Loucy (cell line): Measurements from ENCODE around the gene MAX.

Experiments used
- H2AFZ ChIP-seq: fragments of 200-600 bp; sonication (generic); 2 replicates; pipeline ENCODE4 v1.6.0; 2016; ENCODE audit warnings: antibody characterized with exemption, mild to moderate bottlenecking, low read length, moderate library complexity
- H3F3A ChIP-seq: fragments of 200-600 bp; 2 replicates; pipeline ENCODE4 v1.6.0; 2016; ENCODE audit warnings: antibody characterized with exemption, low read depth, mild to moderate bottlenecking
- H3K27me3 ChIP-seq: fragments of 200-600 bp; sonication (generic); 2 replicates; pipeline ENCODE4 v1.6.1; 2014; ENCODE audit warnings: low read length, mild to moderate bottlenecking; ENCODE audit not compliant: insufficient read depth, poor library complexity, severe bottlenecking
- H3K36me3 ChIP-seq: fragments of 200-600 bp; sonication (generic); 2 replicates; pipeline ENCODE4 v1.6.1; 2016; ENCODE audit warnings: low read length; ENCODE audit not compliant: insufficient read depth
- H3K4me1 ChIP-seq: fragments of 200-600 bp; sonication (generic); 2 replicates; pipeline ENCODE4 v1.5.1; 2014; ENCODE audit warnings: low read length, mild to moderate bottlenecking; ENCODE audit not compliant: insufficient read depth, poor library complexity, severe bottlenecking
- H3K4me2 ChIP-seq: fragments of 200-600 bp; sonication (generic); 2 replicates; pipeline ENCODE4 v1.6.0; 2014; ENCODE audit warnings: antibody characterized with exemption, low read length, low read depth, mild to moderate bottlenecking; ENCODE audit not compliant: poor library complexity, severe bottlenecking
- H3K4me3 ChIP-seq: fragments of 200-600 bp; sonication (generic); 2 replicates; pipeline ENCODE4 v1.5.1; 2014; ENCODE audit warnings: low read length, mild to moderate bottlenecking, mixed read lengths; ENCODE audit not compliant: poor library complexity, severe bottlenecking
- H3K79me2 ChIP-seq: fragments of 200-600 bp; sonication (generic); 2 replicates; pipeline ENCODE4 v1.6.1; 2014; ENCODE audit warnings: low read length; ENCODE audit not compliant: insufficient read depth
- H3K9ac ChIP-seq: fragments of 200-600 bp; sonication (generic); 2 replicates; pipeline ENCODE4 v1.6.0; 2014; ENCODE audit warnings: mild to moderate bottlenecking, low read depth, low read length, moderate library complexity; ENCODE audit not compliant: poor library complexity, severe bottlenecking
- H3K9me2 ChIP-seq: fragments of 200-600 bp; sonication (generic); replicated peaks from 2 replicates; pipeline ENCODE4 v1.6.1; 2016; ENCODE audit warnings: low read depth, low read length, mixed read lengths
- H3K9me3 ChIP-seq: fragments of 200-600 bp; sonication (generic); 2 replicates; pipeline ENCODE4 v1.6.1; 2014; ENCODE audit warnings: mild to moderate bottlenecking, antibody characterized with exemption, low read length, low read depth; ENCODE audit not compliant: insufficient read depth
- H4K20me1 ChIP-seq: fragments of 200-600 bp; sonication (generic); 2 replicates; pipeline ENCODE4 v1.6.0; 2014; ENCODE audit warnings: antibody characterized with exemption, low read length, mild to moderate bottlenecking; ENCODE audit not compliant: insufficient read depth, poor library complexity, severe bottlenecking
- EZH2phosphoT487 ChIP-seq: fragments of 200-600 bp; IDR thresholded peaks from 2 replicates; pipeline ENCODE4 v1.6.1; 2018; ENCODE audit warnings: antibody characterized with exemption, mild to moderate bottlenecking, moderate library complexity, borderline replicate concordance
- TF ChIP-seq, protein P1 (sequence below): fragments of 200-600 bp; sonication (generic); conservative IDR thresholded peaks from 2 replicates; pipeline ENCODE4 v1.5.1; 2014; ENCODE audit warnings: mild to moderate bottlenecking, antibody characterized with exemption, low read length

MAX gene

DNA sequence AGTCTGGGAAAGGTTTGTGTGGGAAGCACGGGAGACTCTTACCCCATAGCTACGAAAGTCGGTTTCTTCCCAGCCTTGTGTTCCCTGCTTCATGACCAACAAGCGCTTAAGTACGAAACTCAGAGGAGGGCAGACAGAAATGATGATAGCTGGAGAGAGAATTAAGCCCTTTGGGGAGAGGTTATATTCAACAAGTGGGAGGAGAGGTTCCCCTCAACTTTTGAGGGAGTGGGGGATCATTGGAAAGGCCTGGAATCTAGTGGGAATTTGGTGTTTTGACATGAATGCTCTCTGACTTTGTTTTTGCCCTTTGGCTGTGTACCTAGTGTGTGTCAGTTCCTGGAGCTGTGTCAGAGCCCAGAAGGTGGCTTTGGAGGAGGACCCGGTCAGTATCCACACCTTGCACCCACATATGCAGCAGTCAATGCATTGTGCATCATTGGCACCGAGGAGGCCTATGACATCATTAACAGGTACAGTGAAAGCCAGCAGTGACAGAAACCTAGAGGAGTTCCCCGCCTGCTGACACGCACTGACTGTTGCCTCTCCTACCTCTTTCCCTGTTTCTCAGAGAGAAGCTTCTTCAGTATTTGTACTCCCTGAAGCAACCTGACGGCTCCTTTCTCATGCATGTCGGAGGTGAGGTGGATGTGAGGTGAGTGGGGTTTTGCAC, 75.1 kb downstream of the MAX start:
- H3K27me3 ChIP-seq = no peaks in the 10 kb centered on the region
- 0 out of 2 replicates have a peak, but pooled peaks cover 5% of the 10 kb centered on the region for H3K79me2 ChIP-seq
- no peak overlapping the region for H3K4me2 ChIP-seq
- TF ChIP-seq EZH2phosphoT487 = no peak
- TF ChIP-seq, protein P1, sequence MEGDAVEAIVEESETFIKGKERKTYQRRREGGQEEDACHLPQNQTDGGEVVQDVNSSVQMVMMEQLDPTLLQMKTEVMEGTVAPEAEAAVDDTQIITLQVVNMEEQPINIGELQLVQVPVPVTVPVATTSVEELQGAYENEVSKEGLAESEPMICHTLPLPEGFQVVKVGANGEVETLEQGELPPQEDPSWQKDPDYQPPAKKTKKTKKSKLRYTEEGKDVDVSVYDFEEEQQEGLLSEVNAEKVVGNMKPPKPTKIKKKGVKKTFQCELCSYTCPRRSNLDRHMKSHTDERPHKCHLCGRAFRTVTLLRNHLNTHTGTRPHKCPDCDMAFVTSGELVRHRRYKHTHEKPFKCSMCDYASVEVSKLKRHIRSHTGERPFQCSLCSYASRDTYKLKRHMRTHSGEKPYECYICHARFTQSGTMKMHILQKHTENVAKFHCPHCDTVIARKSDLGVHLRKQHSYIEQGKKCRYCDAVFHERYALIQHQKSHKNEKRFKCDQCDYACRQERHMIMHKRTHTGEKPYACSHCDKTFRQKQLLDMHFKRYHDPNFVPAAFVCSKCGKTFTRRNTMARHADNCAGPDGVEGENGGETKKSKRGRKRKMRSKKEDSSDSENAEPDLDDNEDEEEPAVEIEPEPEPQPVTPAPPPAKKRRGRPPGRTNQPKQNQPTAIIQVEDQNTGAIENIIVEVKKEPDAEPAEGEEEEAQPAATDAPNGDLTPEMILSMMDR = no peak
- no peaks in the 10 kb centered on the region for H3F3A ChIP-seq
- H4K20me1 ChIP-seq = no peaks in the 10 kb centered on the region
- H2AFZ ChIP-seq = no peak overlapping the region
- no peaks in the 10 kb centered on the region for H3K4me1 ChIP-seq
- no peaks in the 10 kb centered on the region for H3K9me3 ChIP-seq
- no peaks in the 10 kb centered on the region for H3K9me2 ChIP-seq
- H3K4me3 ChIP-seq = no peak overlapping the region
- H3K36me3 ChIP-seq = peaks cover 67% of the 10 kb centered on the region; the same call in 1 of the 2 replicates
- H3K9ac ChIP-seq = no peak overlapping the region

DNA sequence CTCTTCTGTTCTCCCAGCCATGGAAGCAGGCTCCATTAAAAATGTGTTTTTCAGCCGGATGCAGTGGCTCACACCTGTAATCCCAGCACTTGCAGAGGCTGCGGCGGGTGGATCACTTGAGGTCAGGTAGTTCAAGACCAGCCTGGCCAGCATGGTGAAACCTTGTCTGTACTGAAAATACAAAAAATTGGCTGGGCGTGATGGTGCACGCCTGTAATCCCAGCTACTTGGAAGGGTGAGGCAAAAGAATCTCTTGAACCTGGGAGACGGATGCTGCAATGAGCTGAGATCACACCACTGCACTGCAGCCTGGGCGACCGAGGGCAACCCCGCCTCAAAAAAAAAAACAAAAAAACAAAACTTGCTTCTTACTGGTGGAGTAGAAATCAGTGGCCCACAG, 75.8 kb downstream of the MAX start:
- Histone ChIP-seq H3K4me2 (no peak overlapping the region), H3K9me2 (no peaks in the 10 kb centered on the region), H3K79me2 (0 out of 2 replicates have a peak, but pooled peaks cover 5% of the 10 kb centered on the region), H4K20me1 (no peaks in the 10 kb centered on the region), H3K27me3 (no peaks in the 10 kb centered on the region), H3F3A (no peaks in the 10 kb centered on the region), H3K4me1 (no peaks in the 10 kb centered on the region), H3K36me3 (peaks cover 68% of the 10 kb centered on the region; the same call in 1 of the 2 replicates), H2AFZ (no peak overlapping the region), H3K4me3 (no peak overlapping the region), H3K9me3 (no peaks in the 10 kb centered on the region), H3K9ac (no peak overlapping the region)
- TF ChIP-seq, protein P1 = no peak
- TF ChIP-seq EZH2phosphoT487 = no peak

DNA sequence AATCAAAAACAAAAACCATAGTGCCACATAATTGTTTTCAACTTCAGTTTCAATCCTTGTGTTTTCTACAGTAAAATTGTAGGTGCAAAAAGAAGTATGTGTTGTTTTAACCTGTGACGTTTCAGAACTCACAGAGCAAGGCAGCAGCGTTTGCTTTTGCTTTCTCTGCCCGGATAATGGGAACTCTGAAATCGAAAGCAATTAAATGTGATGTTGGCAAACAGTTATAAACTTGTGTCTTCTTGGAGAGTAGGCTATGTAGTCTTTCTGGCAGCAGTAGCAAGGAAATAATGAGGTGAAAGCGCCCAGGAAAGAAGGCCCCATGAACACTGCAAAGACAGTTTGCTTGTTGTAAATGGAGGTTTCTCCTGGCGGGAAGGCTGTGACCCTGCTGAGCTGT, 76.5 kb downstream of the MAX start:
- Histone ChIP-seq H3K9me2 (no peaks in the 10 kb centered on the region), H2AFZ (no peak overlapping the region), H3K36me3 (peaks cover 74% of the 10 kb centered on the region; the same call in 1 of the 2 replicates), H3F3A (no peaks in the 10 kb centered on the region), H3K4me3 (no peak overlapping the region), H3K4me1 (no peaks in the 10 kb centered on the region), H3K9me3 (no peaks in the 10 kb centered on the region), H3K79me2 (0 out of 2 replicates have a peak, but pooled peaks cover 5% of the 10 kb centered on the region), H3K9ac (no peak overlapping the region), H4K20me1 (no peaks in the 10 kb centered on the region), H3K27me3 (no peaks in the 10 kb centered on the region), H3K4me2 (no peak overlapping the region)
- no peak for TF ChIP-seq EZH2phosphoT487
- TF ChIP-seq, protein P1 = no peak
